Endothelial cell of umbilical vein (primary cell): Measurements from ENCODE around the gene CRYL1. TPM values are rescaled to one million over a fixed set of nuclear protein-coding genes. Genes with fewer than 3 reads are reported as not detected.

ENCODE experiments used
- BruUV-seq: library from RNA; stranded (reverse); fragments of 400-500 nt; replicated peaks from 2 replicates; lab custom pipeline; 2021; lab: Mats Ljungman, UMichigan
- CTCF ChIA-PET: fragments of 300-600, 350-600 bp; sonication (Branson Sonifier 250); formaldehyde crosslinking; loops from one replicate; lab custom pipeline; 2021; ENCODE audit warnings: antibody characterized with exemption, inconsistent platforms; lab: Charles Lee
- POLR2A ChIA-PET: fragments of 300-600, 350-600 bp; sonication (Branson Sonifier 250); formaldehyde crosslinking; loops from one replicate; lab custom pipeline; 2021; ENCODE audit warnings: antibody characterized with exemption, inconsistent platforms; lab: Charles Lee
- DNase-seq: peaks from one replicate; pipeline ENCODE4 v3.0.0-alpha.2; 2011; ENCODE audit warnings: low read depth, low spot score
- FAIRE-seq: peaks from 2 replicates; lab custom pipeline; 2011; peaks lifted over from hg19 to GRCh38; lab: Jason Lieb, UNC
- H2AFZ ChIP-seq: 2 replicates; pipeline ENCODE4 v1.6.0; 2012; ENCODE audit warnings: low read depth, low read length, control low read depth, inconsistent platforms
- H3K27ac ChIP-seq: 2 replicates; pipeline ENCODE4 v1.5.1; 2011; ENCODE audit warnings: low read depth, mild to moderate bottlenecking, control low read depth, low read length, moderate library complexity; ENCODE audit not compliant: insufficient read depth
- H3K27me3 ChIP-seq, 2 experiments: 2 replicates each; pipeline versions ENCODE4 v1.6.0 to v1.6.1; 2011; ENCODE audit warnings: low read length in 2 of 2, mixed read lengths in 1 of 2; ENCODE audit not compliant: control insufficient read depth in 2 of 2, insufficient read depth in 2 of 2
- H3K36me3 ChIP-seq, 2 experiments: 2 replicates in 1 of 2; 3 replicates in 1 of 2; pipeline ENCODE4 v1.5.1; 2011; ENCODE audit warnings: low read length in 2 of 2, mild to moderate bottlenecking in 1 of 2, moderate library complexity in 1 of 2; ENCODE audit not compliant: control insufficient read depth in 2 of 2, insufficient read depth in 2 of 2; ENCODE audit errors: extremely low read depth in 1 of 2
- H3K4me1 ChIP-seq: 3 replicates; pipeline ENCODE4 v1.5.1; 2011; ENCODE audit warnings: mild to moderate bottlenecking, low read length; ENCODE audit not compliant: control insufficient read depth, insufficient read depth; ENCODE audit errors: extremely low read depth
- H3K4me2 ChIP-seq: 2 replicates; pipeline ENCODE4 v1.6.1; 2011; ENCODE audit warnings: low read length, control low read depth, mixed read lengths; ENCODE audit not compliant: insufficient read depth
- H3K4me3 ChIP-seq, 3 experiments: fragments of 200-600 bp in 1 of 3; sonication (generic), shearing (Covaris generic) in 1 of 3; replicated peaks in 1 of 3; 2 replicates each; pipeline ENCODE4 v1.5.1; 2011 to 2016; ENCODE audit warnings: control low read depth in 3 of 3, low read length in 3 of 3, mild to moderate bottlenecking in 2 of 3, inconsistent platforms in 1 of 3, low read depth in 1 of 3, moderate library complexity in 1 of 3; ENCODE audit not compliant: insufficient read depth in 1 of 3
- H3K79me2 ChIP-seq: 2 replicates; pipeline ENCODE4 v1.6.0; 2012; ENCODE audit warnings: low read length, inconsistent platforms; ENCODE audit not compliant: control insufficient read depth, insufficient read depth
- H3K9ac ChIP-seq: replicated peaks from 2 replicates; pipeline ENCODE3; 2011; ENCODE audit warnings: low read length, control low read depth; ENCODE audit not compliant: insufficient read depth; ENCODE audit errors: extremely low read depth
- H3K9me1 ChIP-seq: replicated peaks from 3 replicates; pipeline ENCODE4 v1.6.0; 2011; ENCODE audit warnings: mild to moderate bottlenecking, low read length; ENCODE audit not compliant: control insufficient read depth, insufficient read depth; ENCODE audit errors: extremely low read depth
- H3K9me3 ChIP-seq: replicated peaks from 2 replicates; pipeline ENCODE4 v1.5.1; 2012; ENCODE audit warnings: low read length, inconsistent platforms; ENCODE audit not compliant: control insufficient read depth, insufficient read depth
- H4K20me1 ChIP-seq: replicated peaks from 2 replicates; pipeline ENCODE3; 2011; ENCODE audit warnings: mild to moderate bottlenecking, low read length; ENCODE audit not compliant: control insufficient read depth, insufficient read depth; ENCODE audit errors: extremely low read depth
- EZH2 ChIP-seq: IDR thresholded peaks from 2 replicates; pipeline ENCODE4 v1.6.1; 2012; ENCODE audit warnings: borderline replicate concordance, low read depth, mild to moderate bottlenecking, moderate library complexity, low read length, inconsistent platforms; ENCODE audit not compliant: severe bottlenecking
- FOS ChIP-seq: IDR thresholded peaks from 2 replicates; pipeline ENCODE4 v1.6.1; 2011; ENCODE audit warnings: mild to moderate bottlenecking, low read length, moderate library complexity, borderline replicate concordance; ENCODE audit not compliant: insufficient read depth
- GATA2 ChIP-seq: IDR thresholded peaks from 2 replicates; pipeline ENCODE4 v1.7.0; 2011; ENCODE audit warnings: low read depth, mild to moderate bottlenecking, moderate library complexity, mixed read lengths, low read length; ENCODE audit not compliant: insufficient read length, insufficient read depth
- JUN ChIP-seq: IDR thresholded peaks from 2 replicates; pipeline ENCODE4 v1.6.1; 2011; ENCODE audit warnings: borderline replicate concordance, low read depth; ENCODE audit not compliant: insufficient read length, insufficient read depth
- MYC ChIP-seq: IDR thresholded peaks from one replicate; pipeline ENCODE4 v1.6.1; 2011; ENCODE audit warnings: mild to moderate bottlenecking, low read depth, low read length
- POLR2A ChIP-seq: IDR thresholded peaks from 2 replicates; pipeline ENCODE4 v1.6.1; 2012; ENCODE audit warnings: low read depth, mild to moderate bottlenecking, control low read depth, low read length
- POLR2AphosphoS5 ChIP-seq: IDR thresholded peaks from 2 replicates; pipeline ENCODE4 v1.6.1; 2012; ENCODE audit warnings: low read depth, mild to moderate bottlenecking, control low read depth, low read length, moderate library complexity; ENCODE audit not compliant: insufficient read depth
- dilution Hi-C: fragments of 300-500 bp; cut with MboI; formaldehyde crosslinking; loops from one replicate; pipeline ENCODE4 v1.15.0; 2019; ENCODE audit warnings: low sequenced_read_pairs; ENCODE audit not compliant: extremely low pct_ligation_motif_present
- intact Hi-C: fragments of 100-400 bp; cut with micrococcal nuclease; formaldehyde crosslinking; loops from one replicate; pipeline ENCODE4 v1.10.0; 2022
- polyA plus RNA-seq, 4 experiments: library from polyadenylated mRNA; depleted of rRNA in 3 of 4; stranded (reverse) in 3 of 4; unstranded in 1 of 4; fragments of >200 nt; gene quantifications; 2 replicates each; pipeline versions ENCODE4 v1.2.1 to v1.2.3, GENCODE V29; 2011 to 2012; ENCODE audit warnings: missing spikeins in 1 of 4
- total RNA-seq: library from RNA; stranded (reverse); gene quantifications from 2 replicates; pipeline ENCODE4 v1.2.3, GENCODE V29; 2021
- TF ChIP-seq, protein P1 (sequence below), 2 donors: IDR thresholded peaks; 1 replicate in 1 of 2; 2 replicates in 1 of 2; pipeline ENCODE4 v1.5.1; 2011; ENCODE audit warnings: low read length in 2 of 2, mild to moderate bottlenecking in 2 of 2, moderate library complexity in 2 of 2, control low read depth in 1 of 2, inconsistent platforms in 1 of 2, low read depth in 1 of 2; ENCODE audit not compliant: insufficient read depth in 1 of 2; ENCODE audit errors: extremely low read depth in 1 of 2
- TF ChIP-seq, protein P2 (sequence below): IDR thresholded peaks from 2 replicates; pipeline ENCODE4 v1.6.1; 2011; ENCODE audit not compliant: insufficient read depth, insufficient read length

Gene CRYL1
- total and polyA plus RNA-seq, 2 donors (not counting 3 experiments of a cell fraction or from before 2014, with no cell fraction given), result 13.9 to 39.0 TPM

- Histone ChIP-seq H3K4me2 (no peak overlapping the region), H3K4me1 (no peaks in the 10 kb centered on the region), H2AFZ (no peak overlapping the region), H3K36me3 (no peaks in the 10 kb centered on the region), H3K9ac (no peak overlapping the region), H3K27ac (no peak overlapping the region), H3K4me3 (no peak overlapping the region), H3K9me1 (no peaks in the 10 kb centered on the region), H3K79me2 (no peaks in the 10 kb centered on the region), H3K9me3 (no peaks in the 10 kb centered on the region), H3K27me3 (peaks cover 0 to 2% of the 10 kb centered on the region in 2 experiments), H4K20me1 (no peaks in the 10 kb centered on the region)
- ChIA-PET CTCF (no interaction called here), POLR2A (no interaction called here)
- no peak for FAIRE-seq
- intact Hi-C loops, result no loop called here
- dilution Hi-C loops, result no loop called here
- DNase-seq, result no peak
- TF ChIP-seq POLR2AphosphoS5, result no peak
- no peak for TF ChIP-seq POLR2A
- no peak for TF ChIP-seq MYC
- TF ChIP-seq FOS, result no peak
- TF ChIP-seq, protein P1, sequence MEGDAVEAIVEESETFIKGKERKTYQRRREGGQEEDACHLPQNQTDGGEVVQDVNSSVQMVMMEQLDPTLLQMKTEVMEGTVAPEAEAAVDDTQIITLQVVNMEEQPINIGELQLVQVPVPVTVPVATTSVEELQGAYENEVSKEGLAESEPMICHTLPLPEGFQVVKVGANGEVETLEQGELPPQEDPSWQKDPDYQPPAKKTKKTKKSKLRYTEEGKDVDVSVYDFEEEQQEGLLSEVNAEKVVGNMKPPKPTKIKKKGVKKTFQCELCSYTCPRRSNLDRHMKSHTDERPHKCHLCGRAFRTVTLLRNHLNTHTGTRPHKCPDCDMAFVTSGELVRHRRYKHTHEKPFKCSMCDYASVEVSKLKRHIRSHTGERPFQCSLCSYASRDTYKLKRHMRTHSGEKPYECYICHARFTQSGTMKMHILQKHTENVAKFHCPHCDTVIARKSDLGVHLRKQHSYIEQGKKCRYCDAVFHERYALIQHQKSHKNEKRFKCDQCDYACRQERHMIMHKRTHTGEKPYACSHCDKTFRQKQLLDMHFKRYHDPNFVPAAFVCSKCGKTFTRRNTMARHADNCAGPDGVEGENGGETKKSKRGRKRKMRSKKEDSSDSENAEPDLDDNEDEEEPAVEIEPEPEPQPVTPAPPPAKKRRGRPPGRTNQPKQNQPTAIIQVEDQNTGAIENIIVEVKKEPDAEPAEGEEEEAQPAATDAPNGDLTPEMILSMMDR (IDR thresholded peaks at IDR 0.05; ENCODE audit: extremely low read depth in 1 of 2, insufficient read depth in 1 of 2, low read depth in 1 of 2, low read length in 2 of 2), result no peak
- TF ChIP-seq, protein P2, sequence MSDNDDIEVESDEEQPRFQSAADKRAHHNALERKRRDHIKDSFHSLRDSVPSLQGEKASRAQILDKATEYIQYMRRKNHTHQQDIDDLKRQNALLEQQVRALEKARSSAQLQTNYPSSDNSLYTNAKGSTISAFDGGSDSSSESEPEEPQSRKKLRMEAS, result no peak
- TF ChIP-seq EZH2, result no peak
- TF ChIP-seq GATA2, result no peak
- TF ChIP-seq JUN, result no peak
- BruUV-seq, result no TSS peak
Observed at GRCh38 chr13:20383058-20383457, 142.6 kb downstream of the CRYL1 start.
